Fibroblast of lung (primary cell): ENCODE data around the gene WNT6. TPM values are rescaled to one million over a fixed set of nuclear protein-coding genes. Genes with fewer than 3 reads are reported as not detected.

Experiments used
- DNase-seq, 2 donors: peaks; one replicate each; pipeline versions ENCODE4 v3.0.0 to v3.0.0-alpha.2; 2010; ENCODE audit warnings: low read depth in 2 of 2
- H2AFZ ChIP-seq: 2 replicates; pipeline ENCODE4 v1.5.1; 2012; ENCODE audit warnings: low read length, control low read depth, inconsistent platforms
- H3K27ac ChIP-seq: 2 replicates; pipeline ENCODE4 v1.5.1; 2011; ENCODE audit warnings: low read length, control low read depth; ENCODE audit not compliant: insufficient read depth
- H3K27me3 ChIP-seq: 2 replicates; pipeline ENCODE4 v1.5.1; 2011; ENCODE audit warnings: mild to moderate bottlenecking, low read length; ENCODE audit not compliant: control insufficient read depth, insufficient read depth
- H3K36me3 ChIP-seq: 2 replicates; pipeline ENCODE4 v1.5.1; 2011; ENCODE audit warnings: low read length; ENCODE audit not compliant: control insufficient read depth, insufficient read depth
- H3K4me1 ChIP-seq: 2 replicates; pipeline ENCODE4 v1.5.1; 2011; ENCODE audit warnings: low read length; ENCODE audit not compliant: control insufficient read depth, insufficient read depth; ENCODE audit errors: extremely low read depth
- H3K4me2 ChIP-seq: 2 replicates; pipeline ENCODE4 v1.5.1; 2011; ENCODE audit warnings: low read length, control low read depth; ENCODE audit not compliant: insufficient read depth; ENCODE audit errors: extremely low read depth
- H3K4me3 ChIP-seq, 4 experiments: fragments of 200-600 bp in 1 of 4; sonication (generic) in 1 of 4; replicated peaks in 1 of 4; 2 replicates each; pipeline ENCODE4 v1.5.1; 2011 to 2016; ENCODE audit warnings: low read length in 4 of 4, low read depth in 3 of 4, mild to moderate bottlenecking in 3 of 4, control low read depth in 2 of 4, inconsistent platforms in 1 of 4, mixed read lengths in 1 of 4; ENCODE audit not compliant: insufficient read depth in 1 of 4; ENCODE audit errors: control extremely low read depth in 1 of 4
- H3K79me2 ChIP-seq: 2 replicates; pipeline ENCODE4 v1.5.1; 2012; ENCODE audit warnings: mild to moderate bottlenecking, low read length, inconsistent platforms; ENCODE audit not compliant: control insufficient read depth, insufficient read depth
- H3K9ac ChIP-seq: 2 replicates; pipeline ENCODE4 v1.5.1; 2011; ENCODE audit warnings: mild to moderate bottlenecking, low read length, control low read depth; ENCODE audit not compliant: insufficient read depth
- H3K9me3 ChIP-seq: 2 replicates; pipeline ENCODE4 v1.5.1; 2012; ENCODE audit warnings: low read depth, low read length; ENCODE audit not compliant: control insufficient read depth, insufficient read depth
- H4K20me1 ChIP-seq: 2 replicates; pipeline ENCODE4 v1.5.1; 2011; ENCODE audit warnings: low read length; ENCODE audit not compliant: control insufficient read depth, insufficient read depth; ENCODE audit errors: extremely low read depth
- EZH2 ChIP-seq: IDR thresholded peaks from 2 replicates; pipeline ENCODE4 v1.5.1; 2012; ENCODE audit warnings: low read length, control low read depth, mild to moderate bottlenecking; ENCODE audit errors: missing control alignments
- polyA plus RNA-seq, 2 donors: library from polyadenylated mRNA; depleted of rRNA in 1 of 2; stranded (reverse) in 1 of 2; unstranded in 1 of 2; fragments of >200 nt; gene quantifications; 2 replicates each; pipeline ENCODE4 v1.2.1, GENCODE V29; 2011 to 2012; ENCODE audit warnings: missing spikeins in 1 of 2
- total RNA-seq: library from RNA; depleted of rRNA; stranded (reverse); fragments of >200 nt; gene quantifications from 2 replicates; pipeline ENCODE4 v1.2.1, GENCODE V29; 2014
- TF ChIP-seq, protein P1 (sequence below), 2 donors: IDR thresholded peaks in 1 of 2; conservative IDR thresholded peaks in 1 of 2; 1 replicate in 1 of 2; 2 replicates in 1 of 2; pipeline ENCODE4 v1.5.1; 2011 to 2012; ENCODE audit warnings: low read length in 2 of 2, control low read depth in 1 of 2, inconsistent platforms in 1 of 2, low read depth in 1 of 2, mild to moderate bottlenecking in 1 of 2

The WNT6 gene
- total and polyA plus RNA-seq, 2 donors (not counting 1 experiment from before 2014, with no cell fraction given) = not detected

DNA sequence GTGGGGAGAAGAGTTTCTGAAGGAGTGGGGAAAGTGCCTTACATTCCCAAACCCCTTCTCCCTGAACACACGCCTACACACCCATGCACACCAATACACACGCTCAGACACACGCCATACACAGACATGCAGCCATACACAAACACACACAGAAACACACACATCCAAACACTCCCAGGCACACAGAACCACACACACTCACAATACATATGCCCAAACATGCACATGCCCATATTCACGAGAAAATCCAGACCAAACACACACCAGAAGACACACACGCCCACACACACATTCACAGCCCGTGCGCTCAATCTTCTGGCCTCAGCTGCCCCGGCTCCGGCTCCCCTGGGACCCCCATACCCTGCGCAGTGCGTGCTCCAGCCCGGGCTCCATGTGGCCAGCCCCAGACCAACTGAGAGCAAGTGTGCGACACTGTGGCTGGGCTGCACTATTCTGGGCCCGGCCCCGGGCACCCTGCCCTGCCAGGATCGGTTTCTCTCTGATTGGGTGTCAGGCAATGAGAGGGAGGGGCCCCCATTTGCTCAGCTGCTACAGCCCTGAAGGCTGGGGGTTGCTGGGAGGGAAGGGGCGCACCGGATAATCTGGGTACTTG is 28.1 kb upstream of the WNT6 start, which contains the start of gene PRKAG3:
Gene PRKAG3 (minus strand): TSS at position 426 of the 613 bp plus-strand sequence.
- Histone ChIP-seq H4K20me1 (no peaks in the 10 kb centered on the region), H3K79me2 (no peaks in the 10 kb centered on the region), H2AFZ (no peak within 1 kb of the TSS), H3K27ac (no peak within 1 kb of the TSS), H3K9ac (no peak within 1 kb of the TSS), H3K36me3 (no peaks in the 10 kb centered on the region), H3K4me2 (no peak within 1 kb of the TSS), H3K4me1 (no peaks in the 10 kb centered on the region), H3K4me3 (no peak within 1 kb of the TSS), H3K9me3 (no peaks in the 10 kb centered on the region), H3K27me3 (peaks cover 27% of the 10 kb centered on the region)
- no peak for TF ChIP-seq EZH2
- TF ChIP-seq, protein P1, sequence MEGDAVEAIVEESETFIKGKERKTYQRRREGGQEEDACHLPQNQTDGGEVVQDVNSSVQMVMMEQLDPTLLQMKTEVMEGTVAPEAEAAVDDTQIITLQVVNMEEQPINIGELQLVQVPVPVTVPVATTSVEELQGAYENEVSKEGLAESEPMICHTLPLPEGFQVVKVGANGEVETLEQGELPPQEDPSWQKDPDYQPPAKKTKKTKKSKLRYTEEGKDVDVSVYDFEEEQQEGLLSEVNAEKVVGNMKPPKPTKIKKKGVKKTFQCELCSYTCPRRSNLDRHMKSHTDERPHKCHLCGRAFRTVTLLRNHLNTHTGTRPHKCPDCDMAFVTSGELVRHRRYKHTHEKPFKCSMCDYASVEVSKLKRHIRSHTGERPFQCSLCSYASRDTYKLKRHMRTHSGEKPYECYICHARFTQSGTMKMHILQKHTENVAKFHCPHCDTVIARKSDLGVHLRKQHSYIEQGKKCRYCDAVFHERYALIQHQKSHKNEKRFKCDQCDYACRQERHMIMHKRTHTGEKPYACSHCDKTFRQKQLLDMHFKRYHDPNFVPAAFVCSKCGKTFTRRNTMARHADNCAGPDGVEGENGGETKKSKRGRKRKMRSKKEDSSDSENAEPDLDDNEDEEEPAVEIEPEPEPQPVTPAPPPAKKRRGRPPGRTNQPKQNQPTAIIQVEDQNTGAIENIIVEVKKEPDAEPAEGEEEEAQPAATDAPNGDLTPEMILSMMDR (conservative IDR thresholded peaks at IDR 0.05 in 1 of 2, IDR thresholded peaks at IDR 0.05 in 1 of 2; ENCODE audit: low read depth in 1 of 2, low read length in 2 of 2) = no peak
- DNase-seq = no peak

DNA sequence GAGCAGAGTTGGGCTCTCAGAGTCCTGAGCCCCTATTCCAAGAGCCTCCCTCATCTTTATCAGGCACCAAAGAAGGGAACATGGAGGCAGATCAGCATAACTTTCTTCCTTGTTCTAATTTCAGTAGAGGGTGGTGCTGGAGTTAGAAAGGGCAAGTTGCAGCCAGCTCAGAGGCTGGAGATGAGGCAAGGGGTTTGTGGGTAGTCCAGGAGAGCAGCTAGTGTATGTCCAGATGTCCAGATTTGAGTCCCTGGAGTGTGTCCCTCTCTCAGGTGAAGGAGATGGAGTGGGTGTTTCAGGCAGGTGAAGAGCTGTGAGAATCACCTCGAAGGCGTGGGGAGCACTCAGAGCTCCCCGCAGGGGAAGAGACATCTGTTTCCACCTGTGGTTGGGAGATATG is 27.5 kb upstream of the WNT6 start:
- Histone ChIP-seq H3K9ac (no peak overlapping the region), H3K4me3 (no peak overlapping the region), H3K79me2 (no peaks in the 10 kb centered on the region), H4K20me1 (no peaks in the 10 kb centered on the region), H3K36me3 (no peaks in the 10 kb centered on the region), H3K9me3 (no peaks in the 10 kb centered on the region), H3K27ac (no peak overlapping the region), H3K27me3 (peaks cover 26% of the 10 kb centered on the region), H2AFZ (no peak overlapping the region), H3K4me1 (no peaks in the 10 kb centered on the region), H3K4me2 (no peak overlapping the region)
- no peak for DNase-seq
- TF ChIP-seq, protein P1 (conservative IDR thresholded peaks at IDR 0.05 in 1 of 2, IDR thresholded peaks at IDR 0.05 in 1 of 2; ENCODE audit: low read depth in 1 of 2, low read length in 2 of 2) = no peak
- no peak for TF ChIP-seq EZH2

- Histone ChIP-seq H3K4me2 (no peak overlapping the region), H3K27me3 (peaks cover 27% of the 10 kb centered on the region), H3K4me1 (no peaks in the 10 kb centered on the region), H4K20me1 (no peaks in the 10 kb centered on the region), H3K9ac (no peak overlapping the region), H3K27ac (no peak overlapping the region), H2AFZ (no peak overlapping the region), H3K79me2 (no peaks in the 10 kb centered on the region), H3K36me3 (no peaks in the 10 kb centered on the region), H3K4me3 (no peak overlapping the region), H3K9me3 (no peaks in the 10 kb centered on the region)
- no peak for DNase-seq
- TF ChIP-seq, protein P1 (conservative IDR thresholded peaks at IDR 0.05 in 1 of 2, IDR thresholded peaks at IDR 0.05 in 1 of 2; ENCODE audit: low read depth in 1 of 2, low read length in 2 of 2) = no peak
- TF ChIP-seq EZH2 = no peak
These were observed 27.1 kb upstream of the WNT6 start for GRCh38 chr2:218832520-218832919.
